ENCODE results near the gene C1orf167. TPM values are rescaled to one million over a fixed set of nuclear protein-coding genes. Genes with fewer than 3 reads are reported as not detected.

The C1orf167 gene
- total and polyA plus RNA-seq, 4 donors, result 0.37 TPM; not detected in 3

DNA sequence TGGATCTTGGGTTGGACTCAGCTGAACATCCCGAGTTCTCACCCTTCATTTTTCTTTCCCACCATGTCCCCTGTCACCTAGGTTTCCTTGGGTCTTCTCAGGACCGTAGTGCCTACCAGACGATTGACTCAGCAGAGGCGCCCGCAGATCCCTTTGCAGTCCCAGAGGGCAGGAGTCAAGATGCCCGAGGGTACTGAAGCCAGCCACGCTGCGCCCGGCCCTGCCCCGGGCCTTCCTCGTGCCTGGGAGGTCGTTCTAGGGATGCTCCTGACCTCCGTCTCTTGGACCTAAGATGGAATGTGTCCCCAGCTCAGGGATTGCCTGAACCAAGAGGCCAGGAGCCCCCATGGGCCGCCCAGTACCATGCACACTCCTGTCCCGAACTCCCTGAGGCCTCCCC is 12.0 kb upstream of the C1orf167 start (continued):
- TF ChIP-seq, protein P1, sequence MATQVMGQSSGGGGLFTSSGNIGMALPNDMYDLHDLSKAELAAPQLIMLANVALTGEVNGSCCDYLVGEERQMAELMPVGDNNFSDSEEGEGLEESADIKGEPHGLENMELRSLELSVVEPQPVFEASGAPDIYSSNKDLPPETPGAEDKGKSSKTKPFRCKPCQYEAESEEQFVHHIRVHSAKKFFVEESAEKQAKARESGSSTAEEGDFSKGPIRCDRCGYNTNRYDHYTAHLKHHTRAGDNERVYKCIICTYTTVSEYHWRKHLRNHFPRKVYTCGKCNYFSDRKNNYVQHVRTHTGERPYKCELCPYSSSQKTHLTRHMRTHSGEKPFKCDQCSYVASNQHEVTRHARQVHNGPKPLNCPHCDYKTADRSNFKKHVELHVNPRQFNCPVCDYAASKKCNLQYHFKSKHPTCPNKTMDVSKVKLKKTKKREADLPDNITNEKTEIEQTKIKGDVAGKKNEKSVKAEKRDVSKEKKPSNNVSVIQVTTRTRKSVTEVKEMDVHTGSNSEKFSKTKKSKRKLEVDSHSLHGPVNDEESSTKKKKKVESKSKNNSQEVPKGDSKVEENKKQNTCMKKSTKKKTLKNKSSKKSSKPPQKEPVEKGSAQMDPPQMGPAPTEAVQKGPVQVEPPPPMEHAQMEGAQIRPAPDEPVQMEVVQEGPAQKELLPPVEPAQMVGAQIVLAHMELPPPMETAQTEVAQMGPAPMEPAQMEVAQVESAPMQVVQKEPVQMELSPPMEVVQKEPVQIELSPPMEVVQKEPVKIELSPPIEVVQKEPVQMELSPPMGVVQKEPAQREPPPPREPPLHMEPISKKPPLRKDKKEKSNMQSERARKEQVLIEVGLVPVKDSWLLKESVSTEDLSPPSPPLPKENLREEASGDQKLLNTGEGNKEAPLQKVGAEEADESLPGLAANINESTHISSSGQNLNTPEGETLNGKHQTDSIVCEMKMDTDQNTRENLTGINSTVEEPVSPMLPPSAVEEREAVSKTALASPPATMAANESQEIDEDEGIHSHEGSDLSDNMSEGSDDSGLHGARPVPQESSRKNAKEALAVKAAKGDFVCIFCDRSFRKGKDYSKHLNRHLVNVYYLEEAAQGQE (IDR thresholded peaks at IDR 0.05), result no peak
- TF ChIP-seq EGR1 (IDR thresholded peaks at IDR 0.05; ENCODE audit: low read depth in 2 of 2), result no peak
- TF ChIP-seq FOXA1 (IDR thresholded peaks at IDR 0.05), result no peak
- no peak for TF ChIP-seq FOXA2 (IDR thresholded peaks at IDR 0.05)

DNA sequence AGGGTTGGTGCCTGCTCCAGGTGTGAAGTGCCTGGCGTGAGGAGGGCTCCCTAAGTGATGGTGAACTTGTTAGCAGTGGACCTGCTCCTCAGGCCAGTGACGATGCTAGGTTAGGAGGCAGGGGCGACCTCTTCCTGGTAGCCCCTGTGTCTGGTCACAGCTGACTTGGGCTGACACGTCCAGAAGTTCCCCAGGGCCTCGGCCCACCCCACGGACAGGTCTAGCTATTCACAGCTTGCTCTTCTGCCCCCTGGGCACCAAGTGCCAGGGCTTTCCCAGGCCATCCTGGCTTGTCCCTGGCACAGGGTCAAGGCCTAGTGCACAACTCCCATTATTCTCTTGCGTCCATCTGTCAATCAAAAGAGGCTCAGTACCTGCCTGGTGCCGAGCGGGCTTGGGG is 10.9 kb upstream of the C1orf167 start:
- Histone ChIP-seq H3K9me3 (ENCODE audit: control insufficient read depth in 4 of 4, low read length in 3 of 4) (no peaks in the 10 kb centered on the region), H3K9ac (ENCODE audit: low read depth in 1 of 2, low read length in 2 of 2) (no peak overlapping the region), H3K36me3 (ENCODE audit: control insufficient read depth in 4 of 4, insufficient read depth in 3 of 4, low read depth in 1 of 4, low read length in 3 of 4) (peaks cover 0 to 32% (median 6%) of the 10 kb centered on the region in 4 donors), H3K27me3 (ENCODE audit: control insufficient read depth in 4 of 4, insufficient read depth in 4 of 4, low read length in 3 of 4) (no peaks in the 10 kb centered on the region), H3K27ac (ENCODE audit: low read depth in 1 of 2, low read length in 2 of 2) (no peak overlapping the region), H3K4me3 (ENCODE audit: low read depth in 1 of 3, low read length in 3 of 3) (no peak overlapping the region), H3K4me1 (ENCODE audit: control insufficient read depth in 4 of 4, insufficient read depth in 4 of 4, low read length in 3 of 4) (no peaks in the 10 kb centered on the region)
- WGBS, result 93% methylated on average over 9 of the region's 9 CpGs
- DNase-seq (ENCODE audit: low spot score), result no peak
- TF ChIP-seq GABPA (IDR thresholded peaks at IDR 0.05 in 1 of 2, conservative IDR thresholded peaks at IDR 0.05 in 1 of 2) (no peak), SP1 (IDR thresholded peaks at IDR 0.05) (no peak), FOXA1 (IDR thresholded peaks at IDR 0.05) (no peak), TAF1 (conservative IDR thresholded peaks at IDR 0.05) (no peak), HNF4A (conservative IDR thresholded peaks at IDR 0.05) (no peak), YY1 (IDR thresholded peaks at IDR 0.05) (no peak), FOXA2 (IDR thresholded peaks at IDR 0.05) (no peak), HNF4G (IDR thresholded peaks at IDR 0.05) (no peak), EGR1 (IDR thresholded peaks at IDR 0.05; ENCODE audit: low read depth in 2 of 2) (no peak), RXRA (IDR thresholded peaks at IDR 0.05) (no peak), NR2F2 (IDR thresholded peaks at IDR 0.05) (no peak), JUND (IDR thresholded peaks at IDR 0.05) (no peak), RAD21 (IDR thresholded peaks at IDR 0.05) (no peak)
- TF ChIP-seq, protein P2, sequence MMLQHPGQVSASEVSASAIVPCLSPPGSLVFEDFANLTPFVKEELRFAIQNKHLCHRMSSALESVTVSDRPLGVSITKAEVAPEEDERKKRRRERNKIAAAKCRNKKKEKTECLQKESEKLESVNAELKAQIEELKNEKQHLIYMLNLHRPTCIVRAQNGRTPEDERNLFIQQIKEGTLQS (IDR thresholded peaks at IDR 0.05), result no peak
- TF ChIP-seq, protein P3, sequence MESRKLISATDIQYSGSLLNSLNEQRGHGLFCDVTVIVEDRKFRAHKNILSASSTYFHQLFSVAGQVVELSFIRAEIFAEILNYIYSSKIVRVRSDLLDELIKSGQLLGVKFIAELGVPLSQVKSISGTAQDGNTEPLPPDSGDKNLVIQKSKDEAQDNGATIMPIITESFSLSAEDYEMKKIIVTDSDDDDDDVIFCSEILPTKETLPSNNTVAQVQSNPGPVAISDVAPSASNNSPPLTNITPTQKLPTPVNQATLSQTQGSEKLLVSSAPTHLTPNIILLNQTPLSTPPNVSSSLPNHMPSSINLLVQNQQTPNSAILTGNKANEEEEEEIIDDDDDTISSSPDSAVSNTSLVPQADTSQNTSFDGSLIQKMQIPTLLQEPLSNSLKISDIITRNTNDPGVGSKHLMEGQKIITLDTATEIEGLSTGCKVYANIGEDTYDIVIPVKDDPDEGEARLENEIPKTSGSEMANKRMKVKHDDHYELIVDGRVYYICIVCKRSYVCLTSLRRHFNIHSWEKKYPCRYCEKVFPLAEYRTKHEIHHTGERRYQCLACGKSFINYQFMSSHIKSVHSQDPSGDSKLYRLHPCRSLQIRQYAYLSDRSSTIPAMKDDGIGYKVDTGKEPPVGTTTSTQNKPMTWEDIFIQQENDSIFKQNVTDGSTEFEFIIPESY (IDR thresholded peaks at IDR 0.05), result no peak
- TF ChIP-seq, protein P4, sequence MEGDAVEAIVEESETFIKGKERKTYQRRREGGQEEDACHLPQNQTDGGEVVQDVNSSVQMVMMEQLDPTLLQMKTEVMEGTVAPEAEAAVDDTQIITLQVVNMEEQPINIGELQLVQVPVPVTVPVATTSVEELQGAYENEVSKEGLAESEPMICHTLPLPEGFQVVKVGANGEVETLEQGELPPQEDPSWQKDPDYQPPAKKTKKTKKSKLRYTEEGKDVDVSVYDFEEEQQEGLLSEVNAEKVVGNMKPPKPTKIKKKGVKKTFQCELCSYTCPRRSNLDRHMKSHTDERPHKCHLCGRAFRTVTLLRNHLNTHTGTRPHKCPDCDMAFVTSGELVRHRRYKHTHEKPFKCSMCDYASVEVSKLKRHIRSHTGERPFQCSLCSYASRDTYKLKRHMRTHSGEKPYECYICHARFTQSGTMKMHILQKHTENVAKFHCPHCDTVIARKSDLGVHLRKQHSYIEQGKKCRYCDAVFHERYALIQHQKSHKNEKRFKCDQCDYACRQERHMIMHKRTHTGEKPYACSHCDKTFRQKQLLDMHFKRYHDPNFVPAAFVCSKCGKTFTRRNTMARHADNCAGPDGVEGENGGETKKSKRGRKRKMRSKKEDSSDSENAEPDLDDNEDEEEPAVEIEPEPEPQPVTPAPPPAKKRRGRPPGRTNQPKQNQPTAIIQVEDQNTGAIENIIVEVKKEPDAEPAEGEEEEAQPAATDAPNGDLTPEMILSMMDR (IDR thresholded peaks at IDR 0.05; ENCODE audit: low read depth, low read length, missing input control), result no peak
- TF ChIP-seq, protein P5, sequence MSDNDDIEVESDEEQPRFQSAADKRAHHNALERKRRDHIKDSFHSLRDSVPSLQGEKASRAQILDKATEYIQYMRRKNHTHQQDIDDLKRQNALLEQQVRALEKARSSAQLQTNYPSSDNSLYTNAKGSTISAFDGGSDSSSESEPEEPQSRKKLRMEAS (IDR thresholded peaks at IDR 0.05), result no peak
- TF ChIP-seq, protein P1 (IDR thresholded peaks at IDR 0.05), result no peak
